CD14-positive monocyte (primary cell): Measurements from ENCODE around the gene CENPS. TPM values are rescaled to one million over a fixed set of nuclear protein-coding genes. Genes with fewer than 3 reads are reported as not detected.
A peak's percentile ranks its signal among the peaks of the same experiment; 100 is the strongest.

Source experiments
- DNase-seq, 3 donors: peaks; one replicate each; pipeline ENCODE4 v3.0.0-alpha.2; 2011 to 2022
- H2AFZ ChIP-seq: 2 replicates; pipeline ENCODE4 v1.6.0; 2012; ENCODE audit warnings: mild to moderate bottlenecking, low read depth, low read length, inconsistent platforms; ENCODE audit not compliant: insufficient read depth, poor library complexity, severe bottlenecking
- H3K27ac ChIP-seq, 2 donors: 1 replicate in 1 of 2; 2 replicates in 1 of 2; pipeline ENCODE4 v1.5.1; 2012 to 2013; ENCODE audit warnings: low read length in 2 of 2, control low read depth in 1 of 2, inconsistent platforms in 1 of 2, low read depth in 1 of 2, mild to moderate bottlenecking in 1 of 2
- H3K27me3 ChIP-seq, 2 donors: one replicate each; pipeline versions ENCODE4 v1.6.0 to v1.6.1; 2011 to 2013; ENCODE audit warnings: low read length in 2 of 2; ENCODE audit not compliant: control insufficient read depth in 2 of 2, insufficient read depth in 2 of 2
- H3K36me3 ChIP-seq, 2 donors: replicated peaks in 1 of 2; 1 replicate in 1 of 2; 2 replicates in 1 of 2; pipeline versions ENCODE4 v1.5.1 to v1.6.1; 2012 to 2013; ENCODE audit warnings: low read length in 2 of 2, control low read depth in 1 of 2, inconsistent platforms in 1 of 2, mild to moderate bottlenecking in 1 of 2; ENCODE audit not compliant: insufficient read depth in 2 of 2, control insufficient read depth in 1 of 2
- H3K4me1 ChIP-seq, 2 donors: 1 replicate in 1 of 2; 2 replicates in 1 of 2; pipeline versions ENCODE4 v1.5.1 to v1.6.1; 2012 to 2013; ENCODE audit warnings: low read length in 2 of 2, control low read depth in 1 of 2, inconsistent platforms in 1 of 2, mild to moderate bottlenecking in 1 of 2, moderate library complexity in 1 of 2; ENCODE audit not compliant: insufficient read depth in 2 of 2, control insufficient read depth in 1 of 2
- H3K4me2 ChIP-seq: replicated peaks from 2 replicates; pipeline ENCODE3; 2012; ENCODE audit warnings: low read length, moderate library complexity, mild to moderate bottlenecking; ENCODE audit not compliant: poor library complexity, severe bottlenecking; ENCODE audit errors: extremely low read depth
- H3K4me3 ChIP-seq, 3 experiments: fragments of 200-600 bp in 1 of 3; sonication (generic) in 1 of 3; replicated peaks in 1 of 3; 1 replicate in 2 of 3; 2 replicates in 1 of 3; pipeline ENCODE4 v1.5.1; 2011 to 2013; ENCODE audit warnings: low read length in 3 of 3, mild to moderate bottlenecking in 3 of 3, control low read depth in 2 of 3, low read depth in 2 of 3, inconsistent platforms in 1 of 3, moderate library complexity in 1 of 3
- H3K79me2 ChIP-seq: 2 replicates; pipeline ENCODE4 v1.6.0; 2012; ENCODE audit warnings: mild to moderate bottlenecking, control low read depth, inconsistent platforms, low read length, moderate library complexity; ENCODE audit not compliant: insufficient read depth
- H3K9ac ChIP-seq: 2 replicates; pipeline ENCODE4 v1.6.0; 2017; ENCODE audit warnings: low read length, mild to moderate bottlenecking; ENCODE audit not compliant: insufficient read depth, poor library complexity, severe bottlenecking
- H3K9me3 ChIP-seq, 2 donors: replicated peaks in 1 of 2; 1 replicate in 1 of 2; 2 replicates in 1 of 2; pipeline versions ENCODE4 v1.5.1 to v1.6.1; 2012 to 2013; ENCODE audit warnings: low read length in 2 of 2, control low read depth in 1 of 2; ENCODE audit not compliant: control insufficient read depth in 1 of 2, insufficient read depth in 1 of 2
- H4K20me1 ChIP-seq: 2 replicates; pipeline ENCODE4 v1.6.0; 2012; ENCODE audit warnings: mild to moderate bottlenecking, low read length, control low read depth, moderate library complexity; ENCODE audit not compliant: insufficient read depth
- H3K27ac Mint-ChIP-seq, 7 donors: one replicate each; pipeline ENCODE4 v1.8.0; 2020; ENCODE audit warnings: mild to moderate bottlenecking in 7 of 7, mixed read lengths in 7 of 7, moderate library complexity in 6 of 7, inconsistent platforms in 2 of 7
- H3K27me3 Mint-ChIP-seq, 3 donors: one replicate each; pipeline ENCODE4 v1.8.0; 2021 to 2022; ENCODE audit warnings: low read depth in 3 of 3, mild to moderate bottlenecking in 3 of 3, mixed read lengths in 3 of 3, moderate library complexity in 3 of 3, inconsistent platforms in 1 of 3
- H3K36me3 Mint-ChIP-seq, 2 donors: one replicate each; pipeline ENCODE4 v1.8.0; 2020; ENCODE audit warnings: mixed read lengths in 2 of 2, inconsistent platforms in 1 of 2, mild to moderate bottlenecking in 1 of 2
- H3K4me1 Mint-ChIP-seq: one replicate; pipeline ENCODE4 v1.8.0; 2020; ENCODE audit warnings: mild to moderate bottlenecking, mixed read lengths
- H3K4me3 Mint-ChIP-seq, 2 donors: one replicate each; pipeline ENCODE4 v1.8.0; 2020; ENCODE audit warnings: mild to moderate bottlenecking in 2 of 2, mixed read lengths in 2 of 2, moderate library complexity in 1 of 2
- H3K9me3 Mint-ChIP-seq, 7 donors: one replicate each; pipeline ENCODE4 v1.8.0; 2020 to 2022; ENCODE audit warnings: mixed read lengths in 7 of 7, mild to moderate bottlenecking in 6 of 7, moderate library complexity in 6 of 7, inconsistent platforms in 2 of 7
- CTCF ChIP-seq: fragments of 200-600 bp; IDR thresholded peaks from one replicate; pipeline ENCODE4 v1.8.0; 2022; ENCODE audit warnings: antibody characterized with exemption, mild to moderate bottlenecking
- WGBS: methylation state at CpG from one replicate; pipeline ENCODE4 v1.1.5; 2013; ENCODE audit warnings: missing lambda C conversion rate; ENCODE audit not compliant: insufficient coverage; 5-methylcytosine and 5-hydroxymethylcytosine counted together
- intact Hi-C, 2 donors: fragments of 100-400 bp; cut with micrococcal nuclease; formaldehyde crosslinking; loops; one replicate each; pipeline versions ENCODE4 v1.15.0 to v1.15.1; 2023
- polyA minus RNA-seq: library from RNA; depleted of rRNA, polyadenylated mRNA; stranded (reverse); fragments of >200 nt; gene quantifications from 2 replicates; pipeline ENCODE4 v1.2.3, GENCODE V29; 2012
- polyA plus RNA-seq, 3 donors: library from polyadenylated mRNA; depleted of rRNA in 1 of 3; unstranded in 2 of 3; stranded (reverse) in 1 of 3; fragments of 300-500 nt in 2 of 3; fragments of >200 nt in 1 of 3; fragmentation: Illumina TruSeq in 2 of 3; gene quantifications; 1 replicate in 2 of 3; 2 replicates in 1 of 3; pipeline ENCODE4 v1.2.3, GENCODE V29; 2012 to 2021
- total RNA-seq, 12 experiments: library from RNA in 1 of 12; stranded (reverse) in 1 of 12; fragments of 120-200 nt in 1 of 12; gene quantifications; one replicate each; pipeline ENCODE4 v1.2.4 and lab custom pipeline; 2013 to 2026; ENCODE audit warnings: mixed read lengths in 6 of 12, inconsistent platforms in 1 of 12

CENPS gene
- total RNA-seq (2013): 1.6 TPM
- 1 to 10 TPM in 2 of 3 donors, under 1 TPM in 1; 0.48 to 3.5 (median 2.5) TPM for polyA plus RNA-seq
- 0.28 and 1.4 TPM in 2 replicates for polyA minus RNA-seq
- 0 to 0.34 (median 0.13) reads per million in 11 experiments for total RNA-seq (lab: John Stamatoyannopoulos, UW)

GRCh38 chr1:10430216-10431069, at the start of gene CENPS:
TSS of gene CENPS (plus strand) at chr1:10430433. CDS start at chr1:10430518, 85 bp downstream.
- peaks cover 5% of the 10 kb centered on the region in 2 donors for H3K36me3 Mint-ChIP-seq
- H3K9me3 ChIP-seq: no peaks in the 10 kb centered on the region

More at GRCh38 chr1:10430216-10431069, at the start of gene CENPS:
- peaks cover 25 to 40% of the 10 kb centered on the region in 2 donors for H3K4me1 ChIP-seq
- H3K27ac ChIP-seq: peak within 1 kb of the TSS; percentile 41 to 54
- intact Hi-C loops: loop anchor here (1.0 to 5.0 kb wide), 4 partner anchors 42 to 64 kb away; partner anchors contain the start of genes DFFA (in 2 of the 2) and PEX14 (in 1 of the 2)
- peak within 1 kb of the TSS; percentile 86 for H3K4me2 ChIP-seq
- H3K9ac ChIP-seq: peak within 1 kb of the TSS; percentile 58
- WGBS: under 1% methylated on average over 95 of the region's 95 CpGs
- H4K20me1 ChIP-seq: no peaks in the 10 kb centered on the region
- H3K27me3 ChIP-seq: no peaks in the 10 kb centered on the region
- no peaks in the 10 kb centered on the region for H3K36me3 ChIP-seq
- peaks cover 33% of the 10 kb centered on the region for H3K4me1 Mint-ChIP-seq
- peak within 1 kb of the TSS; percentile 72 to 96 (median 91) for H3K27ac Mint-ChIP-seq
- H3K4me3 ChIP-seq: peak within 1 kb of the TSS; percentile 37 to 84 (median 67)
- H3K9me3 Mint-ChIP-seq: peaks cover 0 to 5% (median 0%) of the 10 kb centered on the region in 7 donors
- peaks cover 0 to 5% (median 1%) of the 10 kb centered on the region in 3 donors for H3K27me3 Mint-ChIP-seq
- no peaks in the 10 kb centered on the region for H3K79me2 ChIP-seq
- peak within 1 kb of the TSS; percentile 88 to 92 for H3K4me3 Mint-ChIP-seq
- DNase-seq: peak; percentile 83 to 87 (median 84)
- H2AFZ ChIP-seq: peak within 1 kb of the TSS; percentile 97
- TF ChIP-seq CTCF: peak; percentile 99
